NB4 (cell line): ENCODE data around the gene LTA4H.
"Not testable (repeated sequence)": the region's sequence is repeated elsewhere in the genome, so short reads cannot be mapped to it uniquely, and the experiment has no call there.

ENCODE experiments used
- DNase-seq: peaks from one replicate; pipeline ENCODE4 v3.0.0; 2010; ENCODE audit warnings: low read depth
- H3K4me3 ChIP-seq: one replicate; pipeline ENCODE4 v1.5.1; 2011; ENCODE audit warnings: mild to moderate bottlenecking, low read depth, low read length, moderate library complexity
- MYC ChIP-seq: IDR thresholded peaks from 2 replicates; pipeline ENCODE4 v1.6.1; 2011; ENCODE audit warnings: low read depth, low read length
- POLR2A ChIP-seq: IDR thresholded peaks from 2 replicates; pipeline ENCODE4 v1.6.1; 2011; ENCODE audit warnings: mild to moderate bottlenecking; ENCODE audit not compliant: insufficient read length; ENCODE audit errors: extremely low read depth
- TF ChIP-seq, protein P1 (sequence below): IDR thresholded peaks from one replicate; pipeline ENCODE4 v1.5.1; 2012; ENCODE audit warnings: low read depth, low read length
- TF ChIP-seq, protein P2 (sequence below): IDR thresholded peaks from 2 replicates; pipeline ENCODE4 v1.6.1; 2011; ENCODE audit warnings: low read depth, low read length

Gene LTA4H

DNA sequence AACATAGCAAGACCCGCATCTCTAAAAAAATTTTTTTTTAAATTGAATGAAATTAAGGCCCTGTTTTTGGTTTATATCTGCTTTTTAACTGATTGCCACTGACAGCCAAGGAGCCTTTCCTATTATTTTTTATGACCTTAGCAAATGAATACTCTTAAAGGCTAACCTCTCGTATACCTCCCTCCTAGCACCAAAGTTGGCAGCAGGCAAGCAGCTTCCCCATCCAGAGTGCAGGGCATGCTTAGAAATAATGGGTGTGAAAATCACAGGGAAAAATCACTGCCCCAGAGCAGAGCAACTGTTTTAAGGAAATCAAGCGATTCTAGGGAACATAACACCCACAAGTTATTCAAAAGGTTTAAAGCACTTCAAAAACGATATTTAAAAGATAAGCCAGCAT lies 59.9 kb downstream of the LTA4H start:
- DNase-seq, result no peak
- no peak for TF ChIP-seq MYC
- no peak for TF ChIP-seq POLR2A
- TF ChIP-seq, protein P1, sequence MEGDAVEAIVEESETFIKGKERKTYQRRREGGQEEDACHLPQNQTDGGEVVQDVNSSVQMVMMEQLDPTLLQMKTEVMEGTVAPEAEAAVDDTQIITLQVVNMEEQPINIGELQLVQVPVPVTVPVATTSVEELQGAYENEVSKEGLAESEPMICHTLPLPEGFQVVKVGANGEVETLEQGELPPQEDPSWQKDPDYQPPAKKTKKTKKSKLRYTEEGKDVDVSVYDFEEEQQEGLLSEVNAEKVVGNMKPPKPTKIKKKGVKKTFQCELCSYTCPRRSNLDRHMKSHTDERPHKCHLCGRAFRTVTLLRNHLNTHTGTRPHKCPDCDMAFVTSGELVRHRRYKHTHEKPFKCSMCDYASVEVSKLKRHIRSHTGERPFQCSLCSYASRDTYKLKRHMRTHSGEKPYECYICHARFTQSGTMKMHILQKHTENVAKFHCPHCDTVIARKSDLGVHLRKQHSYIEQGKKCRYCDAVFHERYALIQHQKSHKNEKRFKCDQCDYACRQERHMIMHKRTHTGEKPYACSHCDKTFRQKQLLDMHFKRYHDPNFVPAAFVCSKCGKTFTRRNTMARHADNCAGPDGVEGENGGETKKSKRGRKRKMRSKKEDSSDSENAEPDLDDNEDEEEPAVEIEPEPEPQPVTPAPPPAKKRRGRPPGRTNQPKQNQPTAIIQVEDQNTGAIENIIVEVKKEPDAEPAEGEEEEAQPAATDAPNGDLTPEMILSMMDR, result no peak
- TF ChIP-seq, protein P2, sequence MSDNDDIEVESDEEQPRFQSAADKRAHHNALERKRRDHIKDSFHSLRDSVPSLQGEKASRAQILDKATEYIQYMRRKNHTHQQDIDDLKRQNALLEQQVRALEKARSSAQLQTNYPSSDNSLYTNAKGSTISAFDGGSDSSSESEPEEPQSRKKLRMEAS, result no peak
- no peak overlapping the region for H3K4me3 ChIP-seq

DNA sequence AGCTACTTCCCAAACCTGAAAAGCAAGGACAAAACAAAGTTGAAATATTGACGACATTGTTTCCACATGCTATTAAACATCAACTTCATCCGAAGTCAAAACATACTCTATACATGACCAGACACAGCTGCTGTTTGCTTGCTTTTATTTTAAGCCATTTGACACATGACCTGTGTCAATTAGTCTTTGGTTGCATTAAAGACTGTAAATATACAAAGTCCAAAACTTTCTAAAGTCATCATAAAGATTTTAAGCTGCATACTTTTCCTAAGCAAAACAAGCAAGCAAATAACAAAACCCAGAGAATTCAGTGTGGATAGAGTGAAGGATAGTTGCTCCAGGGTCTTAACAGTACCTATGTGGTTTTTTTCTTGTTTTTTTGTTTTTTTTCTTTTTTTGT lies 61.0 kb downstream of the LTA4H start:
- DNase-seq, result no peak
- H3K4me3 ChIP-seq, result no peak overlapping the region
- no peak for TF ChIP-seq POLR2A
- TF ChIP-seq, protein P1, result no peak

DNA sequence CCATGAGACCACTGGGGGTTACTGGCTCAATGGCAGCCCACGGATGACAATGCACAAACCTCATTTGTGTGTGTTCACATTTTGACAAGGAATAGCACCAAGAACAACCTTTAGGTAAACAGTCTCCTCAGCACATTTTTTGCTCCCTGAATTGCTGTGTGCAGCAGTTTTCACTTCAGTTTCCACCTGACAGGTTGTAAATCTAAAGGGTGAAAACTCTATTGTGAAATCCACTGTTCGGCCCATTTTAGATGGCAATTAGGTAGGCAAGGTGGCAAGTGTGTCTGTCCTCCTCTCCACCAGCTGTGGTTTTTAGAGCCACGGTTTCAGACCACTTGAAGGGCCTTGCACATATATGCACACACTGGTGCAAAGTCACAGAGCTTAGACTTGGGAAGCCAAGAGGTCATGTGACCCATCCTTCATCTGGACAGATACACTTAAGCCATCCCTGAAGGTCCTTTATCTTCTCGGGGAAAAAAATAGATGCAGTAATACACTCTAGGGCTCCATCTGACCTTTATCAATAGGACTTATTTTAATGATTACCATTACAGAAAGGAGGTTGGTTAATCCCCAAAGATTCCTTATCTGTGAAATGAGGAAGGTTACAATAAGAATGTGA lies 62.4 kb downstream of the LTA4H start:
- no peak for DNase-seq
- TF ChIP-seq MYC, result no peak
- TF ChIP-seq, protein P2, result no peak
- TF ChIP-seq, protein P1, result no peak
- TF ChIP-seq POLR2A, result no peak
- H3K4me3 ChIP-seq, result no peak overlapping the region

DNA sequence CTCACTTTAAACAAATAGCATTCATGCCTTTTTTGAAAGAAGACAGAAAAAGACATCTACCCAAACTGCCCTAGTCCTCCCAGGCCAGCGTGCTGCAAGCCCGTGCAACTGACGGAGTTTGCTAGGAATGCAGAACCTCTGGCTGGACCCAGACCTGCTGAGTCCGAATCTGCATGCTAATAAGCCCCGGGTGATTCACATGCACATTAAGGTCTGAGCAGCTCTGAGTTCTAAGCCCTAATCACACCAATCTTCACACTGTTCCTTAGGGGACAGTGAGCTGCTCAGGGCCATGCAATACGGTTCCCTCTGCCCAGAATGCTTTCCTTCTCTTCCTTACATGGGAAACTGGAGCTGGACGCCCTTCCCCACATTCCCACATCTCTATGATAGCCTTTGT lies 64.5 kb downstream of the LTA4H start:
- H3K4me3 ChIP-seq, result no peak overlapping the region
- TF ChIP-seq, protein P1, result no peak
- TF ChIP-seq, protein P2, result no peak
- TF ChIP-seq POLR2A, result no peak
- DNase-seq, result no peak

DNA sequence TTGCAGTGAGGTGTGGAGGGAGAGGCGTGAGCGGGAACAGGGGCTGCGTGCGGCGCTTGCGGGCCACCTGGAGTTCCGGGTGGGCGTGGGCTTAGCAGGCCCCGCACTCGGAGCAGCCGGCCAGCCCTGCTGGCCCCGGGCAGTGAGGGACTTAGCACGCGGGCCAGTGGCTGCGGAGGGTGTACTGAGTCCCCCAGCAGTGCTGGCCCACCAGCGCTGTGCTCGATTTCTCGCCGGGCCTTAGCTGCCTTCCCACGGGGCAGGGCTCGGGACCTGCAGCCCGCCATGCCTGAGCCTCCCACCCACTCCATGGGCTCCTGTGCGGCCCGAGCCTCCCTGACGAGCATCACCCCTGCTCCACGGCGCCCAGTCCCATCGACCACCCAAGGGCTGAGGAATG lies 66.3 kb downstream of the LTA4H start:
- DNase-seq, H3K4me3 ChIP-seq: not testable (repeated sequence)

DNA sequence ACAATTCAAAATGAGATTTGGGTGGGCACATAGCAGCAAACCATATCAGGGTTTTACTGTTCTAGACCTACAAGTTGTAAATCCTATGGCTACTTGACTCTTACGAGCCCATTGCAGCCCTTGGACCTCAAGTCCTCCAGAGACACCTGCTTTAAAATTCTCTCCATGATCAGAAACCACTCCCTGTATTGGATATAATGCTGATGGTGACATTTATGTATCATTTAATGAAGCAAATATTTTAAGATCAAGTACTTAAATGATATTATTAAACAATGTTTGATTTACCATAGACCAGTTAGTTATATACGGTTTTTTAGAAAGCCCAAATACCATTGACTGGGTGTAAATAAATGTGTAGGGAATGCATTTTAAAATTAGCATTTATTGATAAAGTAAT lies 68.1 kb downstream of the LTA4H start:
- no peak for DNase-seq
- TF ChIP-seq, protein P2, result no peak
- no peak for TF ChIP-seq MYC
- no peak overlapping the region for H3K4me3 ChIP-seq

DNA sequence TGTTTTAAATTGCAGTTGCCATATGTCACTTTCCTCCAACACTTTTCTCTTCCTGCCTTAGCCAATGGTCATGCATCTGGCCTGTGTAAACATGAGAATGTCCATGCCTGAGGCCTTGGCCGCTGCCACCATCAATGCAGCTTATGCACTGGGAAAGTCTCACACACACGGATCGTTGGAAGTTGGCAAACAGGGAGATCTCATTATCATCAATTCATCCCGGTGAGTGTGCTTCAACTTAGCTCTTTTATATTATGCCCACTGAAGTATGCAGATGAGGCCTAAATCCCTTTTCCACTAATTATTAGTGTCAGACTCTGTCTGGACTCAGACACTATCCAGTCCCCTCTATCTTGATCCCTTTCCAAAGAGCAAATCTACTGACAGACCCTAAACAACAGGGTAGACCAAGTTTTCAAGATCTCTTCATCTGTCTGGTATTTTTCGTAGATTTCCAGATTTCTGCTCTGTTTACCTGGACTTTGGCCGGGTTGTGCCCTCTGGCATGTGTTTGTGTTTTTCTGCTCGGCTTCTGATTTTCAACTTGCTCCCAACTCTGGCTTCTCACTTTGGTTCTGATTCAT lies 69.0 kb downstream of the LTA4H start:
- H3K4me3 ChIP-seq, result no peak overlapping the region
- no peak for DNase-seq
- TF ChIP-seq MYC (no peak), POLR2A (no peak)
- TF ChIP-seq, protein P1, result no peak
- TF ChIP-seq, protein P2, result no peak
